Type B pancreatic cell (in vitro differentiated cells): ENCODE data around the gene TMC5. TPM values are rescaled to one million over a fixed set of nuclear protein-coding genes. Genes with fewer than 3 reads are reported as not detected.
A peak's percentile ranks its signal among the peaks of the same experiment; 100 is the strongest.

ENCODE experiments used
- DNase-seq: peaks from one replicate; pipeline ENCODE4 v3.0.0; 2021; ENCODE audit warnings: mixed read lengths; ENCODE audit not compliant: unreplicated experiment; ENCODE audit errors: extremely low spot score
- H3K27ac Mint-ChIP-seq: 2 replicates; pipeline ENCODE4 v1.8.0; 2021; ENCODE audit warnings: mild to moderate bottlenecking, mixed read lengths
- H3K27me3 Mint-ChIP-seq: 2 replicates; pipeline ENCODE4 v1.8.0; 2021; ENCODE audit warnings: mixed read lengths
- H3K36me3 Mint-ChIP-seq: 2 replicates; pipeline ENCODE4 v1.8.0; 2021; ENCODE audit warnings: mixed read lengths
- H3K4me1 Mint-ChIP-seq: one replicate; pipeline ENCODE4 v1.8.0; 2021; ENCODE audit warnings: mixed read lengths; ENCODE audit not compliant: unreplicated experiment
- H3K4me3 Mint-ChIP-seq: 2 replicates; pipeline ENCODE4 v1.8.0; 2021; ENCODE audit warnings: mild to moderate bottlenecking, mixed read lengths
- H3K9me3 Mint-ChIP-seq: 2 replicates; pipeline ENCODE4 v1.8.0; 2021; ENCODE audit warnings: mixed read lengths
- CTCF ChIP-seq: fragments of 200-600 bp; sonication (generic); conservative IDR thresholded peaks from 2 replicates; pipeline ENCODE4 v1.5.0; 2021; ENCODE audit warnings: antibody characterized with exemption, mild to moderate bottlenecking
- total RNA-seq: library from RNA; stranded (reverse); gene quantifications from 2 replicates; pipeline ENCODE4 v1.2.1, GENCODE V29; 2021; ENCODE audit warnings: low replicate concordance

Gene TMC5
- total RNA-seq, 1 donor from 2014 or later, result 9.1 TPM

- Mint-ChIP-seq H3K9me3 (no peaks in the 10 kb centered on the region), H3K27ac (peak overlapping the region; percentile 87), H3K27me3 (no peaks in the 10 kb centered on the region), H3K4me3 (no peak overlapping the region), H3K4me1 (peaks cover 4% of the 10 kb centered on the region), H3K36me3 (no peaks in the 10 kb centered on the region)
- DNase-seq, result no peak
- no peak for TF ChIP-seq CTCF
These were observed 14.1 kb downstream of the TMC5 start for GRCh38 chr16:19431636-19432340.

- H3K27ac Mint-ChIP-seq, result peak overlapping the region; percentile 87
- H3K9me3 Mint-ChIP-seq, result no peaks in the 10 kb centered on the region
- no peak for TF ChIP-seq CTCF
These were observed 14.7 kb downstream of the TMC5 start for GRCh38 chr16:19432429-19432828.

GRCh38 chr16:19434584-19434983, 16.9 kb downstream of the TMC5 start:
- H3K27me3 Mint-ChIP-seq, result no peaks in the 10 kb centered on the region
- no peak overlapping the region for H3K27ac Mint-ChIP-seq
- H3K9me3 Mint-ChIP-seq, result no peaks in the 10 kb centered on the region
- H3K36me3 Mint-ChIP-seq, result no peaks in the 10 kb centered on the region
- no peak for TF ChIP-seq CTCF
- DNase-seq, result no peak
- peaks cover 4% of the 10 kb centered on the region for H3K4me1 Mint-ChIP-seq
- no peak overlapping the region for H3K4me3 Mint-ChIP-seq

More at GRCh38 chr16:19432429-19432828, 14.7 kb downstream of the TMC5 start:
- no peaks in the 10 kb centered on the region for H3K36me3 Mint-ChIP-seq
- H3K4me1 Mint-ChIP-seq, result peaks cover 4% of the 10 kb centered on the region
- H3K27me3 Mint-ChIP-seq, result no peaks in the 10 kb centered on the region
- DNase-seq, result no peak
- H3K4me3 Mint-ChIP-seq, result no peak overlapping the region

DNA sequence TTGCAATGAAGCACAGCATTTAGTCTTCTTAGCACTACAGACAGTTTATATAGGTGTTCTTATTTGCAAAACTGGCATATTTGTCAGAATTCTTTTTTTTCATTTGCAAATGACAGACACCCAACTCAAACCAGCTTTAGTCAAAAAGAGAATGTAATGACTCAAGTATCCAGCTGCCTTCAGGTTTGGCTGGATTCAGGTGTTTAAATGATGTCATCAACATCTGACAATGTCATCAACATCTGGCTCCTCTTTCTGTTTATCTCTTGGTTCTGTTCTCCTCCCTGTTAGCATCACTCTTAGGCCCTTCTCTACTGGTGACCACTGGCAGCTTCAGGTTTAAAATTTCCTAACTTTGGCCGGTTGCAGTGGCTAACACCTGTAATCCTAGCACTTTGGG, 18.9 kb downstream of the TMC5 start:
- no peak for DNase-seq
- no peaks in the 10 kb centered on the region for H3K4me1 Mint-ChIP-seq
- H3K4me3 Mint-ChIP-seq, result no peak overlapping the region
- H3K27me3 Mint-ChIP-seq, result no peaks in the 10 kb centered on the region
- no peaks in the 10 kb centered on the region for H3K36me3 Mint-ChIP-seq
- H3K27ac Mint-ChIP-seq, result no peak overlapping the region
- TF ChIP-seq CTCF, result no peak
- no peaks in the 10 kb centered on the region for H3K9me3 Mint-ChIP-seq

DNA sequence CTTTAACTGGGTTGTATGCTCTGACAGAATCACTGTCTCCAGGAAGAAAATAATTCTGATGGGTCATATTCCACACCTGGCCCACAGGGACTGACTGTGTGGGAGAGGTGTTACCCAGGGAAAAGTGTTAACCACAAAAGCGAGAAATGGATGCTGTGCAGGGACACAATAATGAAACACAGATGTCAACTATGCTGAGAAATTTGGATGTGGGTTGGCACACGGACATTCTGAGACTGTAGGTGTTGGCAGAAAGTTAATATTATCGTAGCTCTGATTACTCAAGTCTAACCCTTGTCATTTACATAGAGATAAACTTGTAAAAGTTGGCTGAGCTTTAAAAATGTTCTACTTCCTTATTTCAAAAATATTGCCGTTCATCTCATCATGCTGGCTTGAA, 19.6 kb downstream of the TMC5 start:
- no peaks in the 10 kb centered on the region for H3K4me1 Mint-ChIP-seq
- no peaks in the 10 kb centered on the region for H3K9me3 Mint-ChIP-seq
- TF ChIP-seq CTCF, result no peak
- no peaks in the 10 kb centered on the region for H3K36me3 Mint-ChIP-seq
- H3K4me3 Mint-ChIP-seq, result no peak overlapping the region
- DNase-seq, result no peak
- H3K27ac Mint-ChIP-seq, result no peak overlapping the region
- no peaks in the 10 kb centered on the region for H3K27me3 Mint-ChIP-seq
